Measurements from ENCODE around the gene ABITRAM.
A peak's percentile ranks its signal among the peaks of the same experiment; 100 is the strongest.

Gene ABITRAM

DNA sequence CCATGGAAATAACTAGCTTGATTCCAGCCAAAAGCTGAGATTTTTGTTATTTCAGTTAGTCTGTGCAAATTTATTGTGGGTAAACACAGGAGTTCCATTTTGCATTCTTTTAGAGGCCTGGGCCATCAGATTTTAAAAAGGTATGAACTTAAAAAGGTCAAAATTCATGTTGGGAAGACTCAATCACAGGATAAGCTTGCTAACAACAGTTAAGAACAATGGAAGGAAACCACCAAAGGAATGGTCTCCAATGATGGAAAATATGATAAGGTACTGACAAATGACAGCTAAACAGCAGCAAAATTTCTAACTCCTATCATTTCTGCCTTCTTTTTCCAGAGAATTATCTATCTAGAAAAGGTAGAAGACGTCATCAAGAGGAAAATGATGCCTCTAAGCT, 16.0 kb downstream of the ABITRAM start:
- TF ChIP-seq, protein P1, sequence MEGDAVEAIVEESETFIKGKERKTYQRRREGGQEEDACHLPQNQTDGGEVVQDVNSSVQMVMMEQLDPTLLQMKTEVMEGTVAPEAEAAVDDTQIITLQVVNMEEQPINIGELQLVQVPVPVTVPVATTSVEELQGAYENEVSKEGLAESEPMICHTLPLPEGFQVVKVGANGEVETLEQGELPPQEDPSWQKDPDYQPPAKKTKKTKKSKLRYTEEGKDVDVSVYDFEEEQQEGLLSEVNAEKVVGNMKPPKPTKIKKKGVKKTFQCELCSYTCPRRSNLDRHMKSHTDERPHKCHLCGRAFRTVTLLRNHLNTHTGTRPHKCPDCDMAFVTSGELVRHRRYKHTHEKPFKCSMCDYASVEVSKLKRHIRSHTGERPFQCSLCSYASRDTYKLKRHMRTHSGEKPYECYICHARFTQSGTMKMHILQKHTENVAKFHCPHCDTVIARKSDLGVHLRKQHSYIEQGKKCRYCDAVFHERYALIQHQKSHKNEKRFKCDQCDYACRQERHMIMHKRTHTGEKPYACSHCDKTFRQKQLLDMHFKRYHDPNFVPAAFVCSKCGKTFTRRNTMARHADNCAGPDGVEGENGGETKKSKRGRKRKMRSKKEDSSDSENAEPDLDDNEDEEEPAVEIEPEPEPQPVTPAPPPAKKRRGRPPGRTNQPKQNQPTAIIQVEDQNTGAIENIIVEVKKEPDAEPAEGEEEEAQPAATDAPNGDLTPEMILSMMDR (IDR thresholded peaks at IDR 0.05): no peak

DNA sequence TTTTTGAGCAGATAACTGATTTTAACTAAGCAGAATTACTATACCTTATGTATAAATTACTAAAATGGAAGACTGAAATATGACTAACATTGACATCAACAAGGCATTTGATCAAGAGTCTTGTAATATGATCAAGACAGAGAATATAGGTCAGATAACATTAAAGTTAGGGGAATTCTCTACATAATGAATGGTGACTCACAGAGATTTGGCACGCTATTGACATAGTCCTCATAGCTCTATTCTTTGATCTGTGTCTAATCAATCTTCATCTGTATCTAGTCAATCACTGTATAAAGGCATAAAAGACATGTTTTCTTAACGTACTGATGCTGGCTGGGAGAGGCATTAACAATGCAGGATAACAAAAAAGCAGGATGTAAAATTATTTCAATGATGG, 17.4 kb downstream of the ABITRAM start:
- TF ChIP-seq, protein P1 (IDR thresholded peaks at IDR 0.05): no peak

DNA sequence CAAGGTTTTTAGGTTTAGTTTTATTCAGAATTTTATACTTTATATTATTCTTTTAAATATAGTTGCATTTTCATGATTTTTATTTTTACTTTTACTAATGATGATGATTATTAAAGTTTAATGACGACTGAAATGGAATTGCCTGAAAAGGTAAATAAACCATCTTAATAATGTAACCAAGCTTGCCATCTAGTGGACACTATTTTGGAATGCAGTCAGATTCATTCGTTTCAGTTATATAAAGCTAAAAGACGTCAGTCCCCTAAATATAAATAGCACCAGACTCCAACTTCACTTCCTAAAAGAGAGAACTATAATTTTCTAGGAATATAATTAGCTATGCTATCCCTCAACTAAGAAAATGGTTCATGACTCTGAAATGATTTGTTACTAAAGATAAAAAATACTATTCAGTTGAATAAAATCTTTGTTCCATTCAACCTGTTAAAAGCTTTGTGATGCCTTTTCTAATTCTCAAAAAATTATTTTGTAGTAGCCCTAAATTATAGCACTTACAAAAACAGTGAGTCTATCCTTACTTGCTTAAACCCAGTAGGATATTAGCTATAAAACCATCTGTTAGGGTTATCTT, 19.9 kb downstream of the ABITRAM start:
- TF ChIP-seq, protein P1 (IDR thresholded peaks at IDR 0.05): peak; percentile 78

DNA sequence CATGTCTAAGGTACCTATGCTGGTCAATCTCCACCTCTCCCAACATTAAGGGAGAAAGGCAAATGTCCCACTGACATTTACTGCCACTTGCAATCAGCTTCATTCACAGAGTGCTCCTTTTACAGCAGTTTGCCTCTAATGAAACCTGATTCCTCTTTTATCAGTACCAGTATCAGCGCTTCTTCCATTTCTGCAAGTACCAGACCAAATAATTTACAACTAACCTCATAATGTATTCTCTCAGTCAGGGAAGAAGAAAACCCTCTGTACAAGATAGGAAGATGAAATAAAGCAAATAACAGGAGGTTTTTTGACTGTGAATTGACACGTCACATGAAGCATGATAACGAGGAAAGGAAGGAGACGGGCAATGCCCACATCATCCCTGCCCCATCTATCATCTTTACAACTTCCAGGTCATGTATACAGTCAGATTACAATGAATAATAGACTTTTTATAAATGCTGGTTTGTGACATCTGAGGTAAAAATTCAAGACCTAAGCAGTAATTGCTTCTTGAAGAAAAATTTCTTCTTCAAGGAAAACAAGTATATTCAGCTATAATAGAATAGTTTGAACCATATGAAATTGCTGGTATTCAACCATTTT, 21.9 kb downstream of the ABITRAM start:
- TF ChIP-seq, protein P1 (IDR thresholded peaks at IDR 0.05): no peak

DNA sequence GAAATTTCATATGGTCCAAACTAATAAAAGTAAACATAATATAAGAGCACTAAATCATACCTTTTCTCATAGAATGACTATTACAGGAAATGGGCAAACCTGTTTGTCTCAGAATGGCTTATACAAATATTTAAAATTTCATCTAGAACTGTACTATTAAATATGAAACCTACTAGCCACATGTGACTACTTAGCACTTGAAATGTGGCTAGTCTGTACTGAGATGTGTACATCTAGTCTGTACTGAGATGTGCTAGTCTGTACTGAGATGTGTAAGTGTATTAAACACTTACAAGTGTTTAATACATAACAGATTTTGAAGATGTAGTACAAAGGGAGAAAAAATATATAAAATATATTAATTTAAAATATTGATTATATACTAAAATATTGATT, 22.4 kb downstream of the ABITRAM start:
- TF ChIP-seq, protein P1 (IDR thresholded peaks at IDR 0.05): no peak

DNA sequence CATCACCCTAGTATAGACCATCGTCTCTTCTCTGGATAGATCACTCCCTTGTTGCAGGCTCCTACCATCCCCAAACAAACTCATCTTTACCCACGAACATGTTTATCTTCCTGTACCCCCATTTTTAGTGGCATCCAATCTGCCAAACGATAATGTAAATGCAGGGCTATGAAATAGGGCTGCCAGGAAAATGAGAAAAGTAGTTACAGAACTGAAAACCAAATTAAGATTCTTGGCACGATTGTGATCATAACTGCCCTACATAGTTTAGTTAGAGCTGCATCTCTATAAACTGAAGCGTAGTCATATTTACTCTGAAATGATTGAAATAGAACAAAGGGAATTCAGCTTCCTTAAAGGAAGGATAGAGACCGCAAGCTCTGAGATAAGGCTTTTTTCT, 26.1 kb downstream of the ABITRAM start:
- TF ChIP-seq, protein P1 (IDR thresholded peaks at IDR 0.05): no peak

DNA sequence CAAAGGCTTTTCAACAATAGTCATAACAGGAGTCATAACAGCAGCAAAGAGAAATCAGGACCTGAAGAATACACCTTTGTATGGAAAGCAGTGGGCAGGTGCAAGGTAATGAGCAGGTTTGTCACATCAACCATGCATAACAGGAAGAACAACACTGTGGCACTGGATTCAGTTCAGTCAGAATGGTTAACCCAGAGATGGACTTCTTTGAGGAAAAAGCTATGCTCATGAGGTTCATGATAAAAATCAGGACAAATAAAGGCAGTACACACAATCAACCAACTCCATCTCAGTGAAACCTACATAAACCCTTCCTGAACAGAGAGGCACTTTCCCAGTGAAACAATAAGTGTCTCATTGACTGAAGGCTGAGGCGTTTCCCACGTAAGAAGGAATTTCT, 27.0 kb downstream of the ABITRAM start:
- TF ChIP-seq, protein P1 (IDR thresholded peaks at IDR 0.05): no peak
